GM21576 (cell line): ENCODE data around the gene TUSC2.

Experiments
- ATAC-seq: cut with Tn5 transposase; IDR thresholded peaks from one replicate; pipeline ENCODE4 v1.9.1; 2021; ENCODE audit warnings: mild to moderate bottlenecking, moderate library complexity; ENCODE audit not compliant: unreplicated experiment

TUSC2 gene

GRCh38 chr3:50327943-50328691 is at the start of gene TUSC2:
TUSC2 (minus strand) TSS chr3:50328223; CDS start chr3:50328099, 124 bp downstream.
- ATAC-seq: peak; percentile 86

GRCh38 chr3:50375258-50375931 is 47.4 kb upstream of the TUSC2 start:
- no peak for ATAC-seq

GRCh38 chr3:50374363-50375257 is 46.6 kb upstream of the TUSC2 start:
- ATAC-seq: no peak

GRCh38 chr3:50373146-50374051 is 45.4 kb upstream of the TUSC2 start:
- ATAC-seq: no peak

- no peak for ATAC-seq
Observed at GRCh38 chr3:50372349-50372748, 44.3 kb upstream of the TUSC2 start.

GRCh38 chr3:50371133-50371685 is 43.2 kb upstream of the TUSC2 start:
- ATAC-seq: no peak

- ATAC-seq: no peak
Observed at GRCh38 chr3:50370594-50370993, 42.6 kb upstream of the TUSC2 start.

- no peak for ATAC-seq
Observed at GRCh38 chr3:50369012-50369670, 41.1 kb upstream of the TUSC2 start.

- ATAC-seq: no peak
Observed at GRCh38 chr3:50365842-50366220, 37.8 kb upstream of the TUSC2 start.

GRCh38 chr3:50365080-50365841 is 37.2 kb upstream of the TUSC2 start:
- peak; percentile 90 for ATAC-seq

- no peak for ATAC-seq
Observed at GRCh38 chr3:50364573-50365079, 36.6 kb upstream of the TUSC2 start.

GRCh38 chr3:50359760-50360110 is 31.7 kb upstream of the TUSC2 start:
- ATAC-seq: peak; percentile 2

GRCh38 chr3:50358911-50359759 is 31.1 kb upstream of the TUSC2 start, which contains the start of gene TMEM115:
TMEM115 (minus strand) TSS chr3:50359521; CDS start chr3:50359063, 458 bp downstream.
- ATAC-seq: peak; percentile 99

- no peak for ATAC-seq
Observed at GRCh38 chr3:50358355-50358910, 30.4 kb upstream of the TUSC2 start.

- no peak for ATAC-seq
Observed at GRCh38 chr3:50357481-50357880, 29.5 kb upstream of the TUSC2 start.

GRCh38 chr3:50356553-50356952 is 28.5 kb upstream of the TUSC2 start:
- ATAC-seq: no peak

GRCh38 chr3:50355829-50356552 is 28.0 kb upstream of the TUSC2 start:
- ATAC-seq: no peak
